Ishikawa (cell line): ENCODE measurements around the gene C1QTNF9B.

Source experiments
- CEBPB ChIP-seq: IDR thresholded peaks from 2 replicates; pipeline ENCODE4 v1.6.1; 2012
- EGR1 ChIP-seq: IDR thresholded peaks from 2 replicates; pipeline ENCODE4 v1.6.1; 2012
- EP300 ChIP-seq: IDR thresholded peaks from 2 replicates; pipeline ENCODE4 v1.6.1; 2012; ENCODE audit warnings: borderline replicate concordance
- RAD21 ChIP-seq: IDR thresholded peaks from 2 replicates; pipeline ENCODE4 v1.6.1; 2012; ENCODE audit warnings: low read depth
- TAF1 ChIP-seq: IDR thresholded peaks from 2 replicates; pipeline ENCODE4 v1.6.1; 2012; ENCODE audit warnings: low read depth, mild to moderate bottlenecking
- TCF12 ChIP-seq: IDR thresholded peaks from 2 replicates; pipeline ENCODE4 v1.6.1; 2012; ENCODE audit warnings: low read depth
- YY1 ChIP-seq: IDR thresholded peaks from 2 replicates; pipeline ENCODE4 v1.6.1; 2012; ENCODE audit warnings: low read depth
- ZBTB7A ChIP-seq: IDR thresholded peaks from 2 replicates; pipeline ENCODE4 v1.6.1; 2012; ENCODE audit warnings: low read depth
- TF ChIP-seq, protein P1 (sequence below): IDR thresholded peaks from 2 replicates; pipeline ENCODE4 v1.6.1; 2012
- TF ChIP-seq, protein P2 (sequence below): IDR thresholded peaks from 2 replicates; pipeline ENCODE4 v1.6.1; 2012; ENCODE audit warnings: low read depth, mild to moderate bottlenecking
- TF ChIP-seq, protein P3 (sequence below): IDR thresholded peaks from 2 replicates; pipeline ENCODE4 v1.6.1; 2012

DNA sequence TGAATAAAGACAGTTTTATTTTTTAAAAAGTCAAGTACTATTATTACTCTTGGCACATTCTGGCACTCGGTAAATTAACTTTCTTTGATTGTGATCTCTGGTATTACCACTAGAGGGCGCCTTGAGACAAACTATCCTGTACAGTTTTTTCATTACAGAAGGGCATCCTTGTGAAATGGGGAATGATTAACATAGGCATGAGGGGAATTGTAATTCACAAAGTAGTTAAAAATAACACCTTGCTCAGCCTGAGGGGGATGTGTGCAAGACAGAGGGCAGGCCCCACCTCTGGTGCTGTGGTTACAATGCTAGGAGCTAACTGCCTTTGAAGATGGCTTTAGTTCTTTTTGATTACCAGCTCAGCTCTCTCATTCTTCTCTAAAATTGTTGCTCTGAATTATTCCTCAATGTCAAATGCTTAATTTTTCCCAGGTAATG, 24.2 kb upstream of the C1QTNF9B start:
- TF ChIP-seq TAF1 (no peak), TCF12 (no peak), RAD21 (peak; percentile 78), ZBTB7A (no peak), YY1 (no peak), EP300 (no peak), CEBPB (no peak), EGR1 (no peak)
- TF ChIP-seq, protein P1, sequence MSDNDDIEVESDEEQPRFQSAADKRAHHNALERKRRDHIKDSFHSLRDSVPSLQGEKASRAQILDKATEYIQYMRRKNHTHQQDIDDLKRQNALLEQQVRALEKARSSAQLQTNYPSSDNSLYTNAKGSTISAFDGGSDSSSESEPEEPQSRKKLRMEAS = no peak
- TF ChIP-seq, protein P2, sequence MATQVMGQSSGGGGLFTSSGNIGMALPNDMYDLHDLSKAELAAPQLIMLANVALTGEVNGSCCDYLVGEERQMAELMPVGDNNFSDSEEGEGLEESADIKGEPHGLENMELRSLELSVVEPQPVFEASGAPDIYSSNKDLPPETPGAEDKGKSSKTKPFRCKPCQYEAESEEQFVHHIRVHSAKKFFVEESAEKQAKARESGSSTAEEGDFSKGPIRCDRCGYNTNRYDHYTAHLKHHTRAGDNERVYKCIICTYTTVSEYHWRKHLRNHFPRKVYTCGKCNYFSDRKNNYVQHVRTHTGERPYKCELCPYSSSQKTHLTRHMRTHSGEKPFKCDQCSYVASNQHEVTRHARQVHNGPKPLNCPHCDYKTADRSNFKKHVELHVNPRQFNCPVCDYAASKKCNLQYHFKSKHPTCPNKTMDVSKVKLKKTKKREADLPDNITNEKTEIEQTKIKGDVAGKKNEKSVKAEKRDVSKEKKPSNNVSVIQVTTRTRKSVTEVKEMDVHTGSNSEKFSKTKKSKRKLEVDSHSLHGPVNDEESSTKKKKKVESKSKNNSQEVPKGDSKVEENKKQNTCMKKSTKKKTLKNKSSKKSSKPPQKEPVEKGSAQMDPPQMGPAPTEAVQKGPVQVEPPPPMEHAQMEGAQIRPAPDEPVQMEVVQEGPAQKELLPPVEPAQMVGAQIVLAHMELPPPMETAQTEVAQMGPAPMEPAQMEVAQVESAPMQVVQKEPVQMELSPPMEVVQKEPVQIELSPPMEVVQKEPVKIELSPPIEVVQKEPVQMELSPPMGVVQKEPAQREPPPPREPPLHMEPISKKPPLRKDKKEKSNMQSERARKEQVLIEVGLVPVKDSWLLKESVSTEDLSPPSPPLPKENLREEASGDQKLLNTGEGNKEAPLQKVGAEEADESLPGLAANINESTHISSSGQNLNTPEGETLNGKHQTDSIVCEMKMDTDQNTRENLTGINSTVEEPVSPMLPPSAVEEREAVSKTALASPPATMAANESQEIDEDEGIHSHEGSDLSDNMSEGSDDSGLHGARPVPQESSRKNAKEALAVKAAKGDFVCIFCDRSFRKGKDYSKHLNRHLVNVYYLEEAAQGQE = no peak
- TF ChIP-seq, protein P3, sequence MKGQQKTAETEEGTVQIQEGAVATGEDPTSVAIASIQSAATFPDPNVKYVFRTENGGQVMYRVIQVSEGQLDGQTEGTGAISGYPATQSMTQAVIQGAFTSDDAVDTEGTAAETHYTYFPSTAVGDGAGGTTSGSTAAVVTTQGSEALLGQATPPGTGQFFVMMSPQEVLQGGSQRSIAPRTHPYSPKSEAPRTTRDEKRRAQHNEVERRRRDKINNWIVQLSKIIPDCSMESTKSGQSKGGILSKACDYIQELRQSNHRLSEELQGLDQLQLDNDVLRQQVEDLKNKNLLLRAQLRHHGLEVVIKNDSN = no peak
